HEK293T (cell line): ENCODE results near the gene ABLIM2.

Experiments
- ARNT ChIP-seq: fragments of 450-650 bp; IDR thresholded peaks from 2 replicates; pipeline ENCODE4 v1.6.1; 2017; ENCODE audit warnings: mild to moderate bottlenecking
- ELF4 ChIP-seq: fragments of 450-650 bp; IDR thresholded peaks from 2 replicates; pipeline ENCODE4 v1.6.1; 2017; ENCODE audit warnings: antibody characterized with exemption
- FOXA1 ChIP-seq: fragments of 450-650 bp; IDR thresholded peaks from 2 replicates; pipeline ENCODE4 v1.6.1; 2016; ENCODE audit warnings: mild to moderate bottlenecking
- FOXM1 ChIP-seq: fragments of 450-650 bp; IDR thresholded peaks from 2 replicates; pipeline ENCODE4 v1.6.1; 2017; ENCODE audit warnings: mild to moderate bottlenecking, borderline replicate concordance
- HDGF ChIP-seq: fragments of 450-650 bp; IDR thresholded peaks from 2 replicates; pipeline ENCODE4 v1.6.1; 2017; ENCODE audit warnings: antibody characterized with exemption, borderline replicate concordance
- SP1 ChIP-seq: fragments of 450-650 bp; IDR thresholded peaks from 2 replicates; pipeline ENCODE4 v1.6.1; 2017
- SUZ12 ChIP-seq: fragments of 450-650 bp; IDR thresholded peaks from 2 replicates; pipeline ENCODE4 v1.6.1; 2016; ENCODE audit warnings: mild to moderate bottlenecking
- TARDBP ChIP-seq: fragments of 450-650 bp; IDR thresholded peaks from 2 replicates; pipeline ENCODE4 v1.6.1; 2016
- ZNF384 ChIP-seq: fragments of 450-650 bp; IDR thresholded peaks from 2 replicates; pipeline ENCODE4 v1.6.1; 2016

DNA sequence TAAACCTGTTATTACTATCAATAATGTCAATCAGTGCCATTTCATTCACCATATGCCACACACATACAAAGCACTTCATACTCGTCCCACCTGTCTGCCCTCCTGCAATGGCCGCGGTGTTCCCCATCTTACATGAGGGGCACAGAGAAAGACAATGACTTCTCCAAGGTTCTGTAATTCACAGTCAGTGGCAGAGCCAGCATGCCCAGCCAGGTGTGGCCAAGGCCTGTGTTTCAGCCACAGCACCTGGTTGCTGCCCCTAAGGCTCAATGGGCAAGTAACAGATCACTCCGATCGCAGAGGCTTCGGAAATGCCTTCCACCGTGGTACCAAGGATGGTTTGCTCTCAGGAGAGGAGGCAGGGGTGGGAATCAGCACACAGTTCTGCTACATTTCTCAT lies 229.9 kb downstream of the ABLIM2 start:
- no peak for TF ChIP-seq ZNF384
- TF ChIP-seq FOXM1 = no peak
- TF ChIP-seq SP1 = no peak
- TF ChIP-seq TARDBP = no peak
- no peak for TF ChIP-seq ARNT
- no peak for TF ChIP-seq FOXA1
- TF ChIP-seq HDGF = no peak
- no peak for TF ChIP-seq ELF4
- no peak for TF ChIP-seq SUZ12
